Transverse colon (tissue), 4 donors: ENCODE data around the gene MYO16.

Experiments used
- POLR2AphosphoS5 ChIP-seq, 3 donors: sonication (generic); formaldehyde crosslinking; IDR thresholded peaks; one replicate each; pipeline ENCODE4 v1.6.1; 2016; ENCODE audit warnings: antibody characterized with exemption in 3 of 3
- TF ChIP-seq, protein P1 (sequence below), 5 experiments: fragments of 200-600 bp in 3 of 5; fragments of 450-650 bp in 2 of 5; sonication (generic) in 3 of 5; IDR thresholded peaks; 1 replicate in 2 of 5; 2 replicates in 3 of 5; pipeline ENCODE4 v1.5.1; 2016 to 2017; ENCODE audit warnings: antibody characterized with exemption in 5 of 5, inconsistent platforms in 3 of 5, mild to moderate bottlenecking in 2 of 5, moderate library complexity in 1 of 5

- TF ChIP-seq POLR2AphosphoS5 (IDR thresholded peaks at IDR 0.05), result no peak
- TF ChIP-seq, protein P1, sequence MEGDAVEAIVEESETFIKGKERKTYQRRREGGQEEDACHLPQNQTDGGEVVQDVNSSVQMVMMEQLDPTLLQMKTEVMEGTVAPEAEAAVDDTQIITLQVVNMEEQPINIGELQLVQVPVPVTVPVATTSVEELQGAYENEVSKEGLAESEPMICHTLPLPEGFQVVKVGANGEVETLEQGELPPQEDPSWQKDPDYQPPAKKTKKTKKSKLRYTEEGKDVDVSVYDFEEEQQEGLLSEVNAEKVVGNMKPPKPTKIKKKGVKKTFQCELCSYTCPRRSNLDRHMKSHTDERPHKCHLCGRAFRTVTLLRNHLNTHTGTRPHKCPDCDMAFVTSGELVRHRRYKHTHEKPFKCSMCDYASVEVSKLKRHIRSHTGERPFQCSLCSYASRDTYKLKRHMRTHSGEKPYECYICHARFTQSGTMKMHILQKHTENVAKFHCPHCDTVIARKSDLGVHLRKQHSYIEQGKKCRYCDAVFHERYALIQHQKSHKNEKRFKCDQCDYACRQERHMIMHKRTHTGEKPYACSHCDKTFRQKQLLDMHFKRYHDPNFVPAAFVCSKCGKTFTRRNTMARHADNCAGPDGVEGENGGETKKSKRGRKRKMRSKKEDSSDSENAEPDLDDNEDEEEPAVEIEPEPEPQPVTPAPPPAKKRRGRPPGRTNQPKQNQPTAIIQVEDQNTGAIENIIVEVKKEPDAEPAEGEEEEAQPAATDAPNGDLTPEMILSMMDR (IDR thresholded peaks at IDR 0.05), result no peak
Measured at GRCh38 chr13:108629181-108629752, at the start of gene MYO16.
